ENCODE data around the gene PRDM16.

PRDM16 gene

DNA sequence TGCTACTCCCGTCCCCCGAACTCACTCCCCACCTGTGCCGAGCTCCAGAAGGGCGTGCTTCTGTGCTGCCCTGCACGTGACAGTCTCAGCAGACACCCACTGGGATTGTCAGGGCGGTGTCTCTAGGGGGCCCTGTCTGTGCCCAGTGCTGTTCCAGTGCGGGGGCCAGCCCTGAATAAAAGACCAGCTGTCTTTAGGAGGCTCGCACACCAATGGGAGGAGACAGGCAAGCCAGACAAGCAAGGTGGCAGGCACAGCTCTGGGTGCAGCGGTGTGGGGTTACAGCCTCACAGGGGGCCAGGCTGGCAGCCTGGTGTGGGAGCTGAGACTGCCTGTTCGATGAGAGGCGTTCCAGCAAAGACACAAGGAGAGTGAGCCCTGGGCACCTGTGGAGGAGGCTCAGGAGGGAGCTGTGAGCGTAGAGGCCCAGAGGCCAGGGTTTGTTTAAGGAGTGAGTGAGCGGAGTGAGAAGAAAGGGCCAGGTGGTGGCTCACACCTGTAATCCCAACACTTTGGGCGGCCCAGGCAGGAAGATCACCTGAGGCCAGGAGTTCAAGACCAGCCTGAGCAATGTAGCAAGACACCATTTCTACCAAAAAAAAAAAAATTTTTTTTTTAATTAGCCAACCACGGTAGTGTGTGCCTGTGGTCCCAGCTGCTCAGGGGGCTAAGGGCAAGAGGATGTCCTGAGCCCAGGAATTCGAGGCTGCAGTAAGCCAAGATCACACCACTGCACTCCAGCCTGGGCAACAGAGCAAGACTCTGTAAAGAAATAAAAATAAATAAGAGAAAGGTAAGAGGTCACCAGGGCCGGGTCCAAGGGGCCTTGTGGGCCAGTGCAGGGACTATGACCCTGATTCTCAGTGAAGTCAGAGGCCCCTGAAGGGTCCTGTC lies 337.2 kb downstream of the PRDM16 start:
- DNase-seq, result no peak

- DNase-seq, result no peak
Measured at GRCh38 chr1:3407021-3407420, 338.0 kb downstream of the PRDM16 start.

DNA sequence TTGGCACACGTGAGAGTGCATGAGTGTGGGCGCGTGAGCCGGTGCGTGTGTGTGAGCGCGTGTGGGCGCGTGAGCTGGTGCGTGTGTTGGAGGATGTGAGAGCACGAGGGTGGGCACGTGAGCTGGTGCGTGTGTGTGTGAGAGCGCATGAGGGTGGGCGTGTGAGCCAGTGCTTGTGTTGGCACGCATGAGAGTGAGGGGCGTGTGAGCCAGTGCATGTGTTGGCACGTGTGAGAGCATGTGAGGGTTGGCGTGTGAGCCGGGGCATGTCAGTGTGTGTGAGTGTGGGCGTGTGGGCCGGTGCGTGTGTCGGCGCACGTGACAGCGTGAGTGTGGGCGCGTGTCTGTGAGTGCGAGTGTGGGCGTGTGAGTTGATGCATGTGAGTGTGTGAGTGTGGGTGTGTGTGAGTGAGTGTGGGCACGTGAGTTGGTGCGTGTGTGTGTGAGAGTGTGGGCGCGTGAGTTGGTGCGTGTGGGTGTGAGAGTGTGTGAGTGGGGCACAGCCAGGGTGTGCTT lies 339.8 kb downstream of the PRDM16 start:
- no peak for DNase-seq

- DNase-seq, result no peak
Measured at GRCh38 chr1:3409366-3410141, 340.6 kb downstream of the PRDM16 start.

- DNase-seq, result no peak
Measured at GRCh38 chr1:3410142-3410925, 341.3 kb downstream of the PRDM16 start.

GRCh38 chr1:3411806-3412205 lies 342.8 kb downstream of the PRDM16 start:
- DNase-seq, result no peak

DNA sequence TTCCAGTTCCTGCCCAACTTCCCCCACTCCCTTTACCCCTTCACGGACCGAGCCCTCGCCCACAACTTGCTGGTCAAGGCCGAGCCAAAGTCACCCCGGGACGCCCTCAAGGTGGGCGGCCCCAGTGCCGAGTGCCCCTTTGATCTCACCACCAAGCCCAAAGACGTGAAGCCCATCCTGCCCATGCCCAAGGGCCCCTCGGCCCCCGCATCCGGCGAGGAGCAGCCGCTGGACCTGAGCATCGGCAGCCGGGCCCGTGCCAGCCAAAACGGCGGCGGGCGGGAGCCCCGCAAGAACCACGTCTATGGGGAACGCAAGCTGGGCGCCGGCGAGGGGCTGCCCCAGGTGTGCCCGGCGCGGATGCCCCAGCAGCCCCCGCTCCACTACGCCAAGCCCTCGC lies 343.4 kb downstream of the PRDM16 start:
- no peak for DNase-seq

DNA sequence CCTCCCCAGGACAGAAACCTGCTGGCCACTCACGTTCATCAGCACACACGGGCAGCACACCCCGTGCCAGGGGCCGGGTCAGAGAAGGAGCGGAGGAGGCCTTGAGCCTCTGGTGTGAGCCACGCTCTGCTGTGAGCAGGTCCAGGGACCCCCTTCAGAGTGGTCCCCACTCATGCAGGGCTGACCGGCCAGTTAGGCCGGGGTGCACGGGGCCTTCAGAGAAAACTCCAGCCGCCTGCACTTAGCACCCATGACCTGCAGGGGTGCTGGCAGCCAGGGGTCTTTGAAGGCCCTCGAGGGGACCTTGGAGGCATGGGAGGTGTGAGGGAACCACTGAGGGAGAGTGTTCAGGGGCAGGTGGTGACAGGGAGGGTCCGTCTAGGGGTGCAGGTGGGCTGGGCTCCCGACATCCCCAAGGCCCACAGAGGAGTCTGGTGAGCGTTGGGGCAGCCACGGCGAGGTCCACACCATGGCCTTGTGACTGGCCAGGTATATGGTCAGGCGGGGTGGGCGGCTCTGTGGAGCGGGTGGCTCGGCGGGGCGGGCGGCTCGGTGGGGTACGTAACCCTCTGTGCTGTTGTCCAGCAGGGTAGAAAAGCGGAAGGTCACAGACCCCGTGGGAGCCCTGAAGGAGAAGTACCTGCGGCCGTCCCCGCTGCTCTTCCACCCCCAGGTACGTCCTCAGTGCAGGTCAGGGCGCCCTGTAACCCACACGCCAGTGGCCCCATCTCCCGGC lies 345.1 kb downstream of the PRDM16 start:
- no peak for DNase-seq

- DNase-seq, result no peak
Measured at GRCh38 chr1:3415260-3416090, 346.5 kb downstream of the PRDM16 start.

- no peak for DNase-seq
Measured at GRCh38 chr1:3417082-3417739, 348.2 kb downstream of the PRDM16 start.

DNA sequence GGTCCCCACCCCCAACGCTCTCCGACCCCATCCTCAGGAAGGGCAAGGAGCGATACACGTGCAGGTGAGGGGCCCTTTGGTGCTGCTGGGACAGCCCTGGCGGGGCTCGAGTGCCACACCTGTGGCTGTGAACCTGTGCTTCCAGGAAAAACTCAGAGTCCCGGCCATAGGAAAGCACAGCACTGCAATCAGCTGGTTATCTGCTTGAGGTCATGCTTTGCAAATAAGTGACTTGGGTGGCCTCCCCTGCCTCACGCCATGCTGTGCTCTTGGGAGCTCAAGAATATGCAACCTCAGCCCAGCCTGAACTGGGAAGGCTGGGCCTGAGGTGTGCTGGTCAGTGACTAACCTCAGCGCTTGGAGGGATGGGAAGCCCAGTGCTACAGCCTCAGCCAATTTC lies 348.9 kb downstream of the PRDM16 start:
- no peak for DNase-seq

GRCh38 chr1:3418600-3418999 lies 349.6 kb downstream of the PRDM16 start:
- no peak for DNase-seq

- DNase-seq, result no peak
Measured at GRCh38 chr1:3419415-3420204, 350.6 kb downstream of the PRDM16 start.

DNA sequence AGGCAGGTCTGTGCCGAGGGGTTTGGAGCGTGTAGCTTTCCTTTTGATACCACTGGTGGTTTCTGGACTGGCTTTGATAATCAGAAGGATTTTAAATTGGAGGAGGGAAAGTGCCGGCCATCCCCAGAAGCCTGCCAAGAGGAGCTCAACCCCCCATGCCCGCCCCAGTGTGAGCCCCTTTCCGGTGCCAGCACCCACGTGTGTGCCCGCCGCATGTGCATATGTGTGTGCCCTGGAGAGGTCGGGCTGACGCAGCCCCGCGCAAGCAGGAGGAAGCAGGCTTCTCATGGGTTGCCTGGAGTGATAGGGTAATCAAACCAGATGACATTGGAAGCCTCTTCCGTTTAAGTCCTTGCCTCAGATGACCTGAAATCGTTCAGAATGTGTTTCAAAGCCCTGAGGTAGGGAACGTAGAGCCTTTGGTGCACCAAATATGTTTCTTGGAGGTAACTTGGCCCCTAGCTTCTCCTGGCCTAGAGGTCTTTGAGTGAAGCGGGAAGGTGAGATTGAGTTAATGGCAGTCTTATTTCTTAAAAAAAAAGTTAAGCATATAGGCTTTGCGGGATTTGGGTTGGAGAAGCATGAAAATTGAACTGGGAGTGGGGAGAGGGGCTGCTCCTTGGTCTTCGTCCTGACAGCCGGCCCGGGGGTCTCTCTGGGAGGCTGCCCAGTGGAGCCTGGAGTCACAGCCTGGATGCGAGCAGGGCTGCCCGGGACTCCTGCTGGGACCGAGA lies 351.4 kb downstream of the PRDM16 start:
- no peak for DNase-seq

GRCh38 chr1:3422638-3423037 lies 353.6 kb downstream of the PRDM16 start:
- no peak for DNase-seq

DNA sequence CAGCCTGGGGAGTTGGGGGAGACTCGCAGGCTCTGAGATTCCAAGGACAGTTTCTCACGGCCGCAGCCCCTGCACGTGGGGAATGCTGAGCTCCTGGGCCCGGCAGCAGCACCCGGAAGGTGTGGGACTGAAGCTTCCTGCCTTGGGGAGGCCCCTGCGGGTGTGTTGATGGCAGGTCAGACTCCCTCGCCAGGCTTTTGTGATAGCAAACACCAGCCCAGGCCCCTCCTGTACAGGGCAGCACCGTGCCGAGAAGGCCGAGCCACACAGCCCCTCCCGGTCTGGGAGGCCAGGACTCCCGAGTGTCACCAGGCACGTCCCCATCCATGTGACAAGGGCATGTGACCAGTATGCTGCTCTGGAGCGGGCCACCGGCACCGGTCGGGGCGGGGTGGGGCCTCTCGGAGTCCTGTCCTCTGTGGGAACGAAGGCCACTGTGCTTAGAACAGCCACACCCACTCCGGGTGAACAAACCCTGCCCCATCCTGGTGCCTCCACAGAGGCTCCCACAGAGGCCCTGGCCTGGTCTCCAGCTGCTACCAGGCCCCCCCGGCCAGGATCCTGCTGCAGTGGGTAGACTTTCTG lies 354.3 kb downstream of the PRDM16 start:
- DNase-seq, result no peak

DNA sequence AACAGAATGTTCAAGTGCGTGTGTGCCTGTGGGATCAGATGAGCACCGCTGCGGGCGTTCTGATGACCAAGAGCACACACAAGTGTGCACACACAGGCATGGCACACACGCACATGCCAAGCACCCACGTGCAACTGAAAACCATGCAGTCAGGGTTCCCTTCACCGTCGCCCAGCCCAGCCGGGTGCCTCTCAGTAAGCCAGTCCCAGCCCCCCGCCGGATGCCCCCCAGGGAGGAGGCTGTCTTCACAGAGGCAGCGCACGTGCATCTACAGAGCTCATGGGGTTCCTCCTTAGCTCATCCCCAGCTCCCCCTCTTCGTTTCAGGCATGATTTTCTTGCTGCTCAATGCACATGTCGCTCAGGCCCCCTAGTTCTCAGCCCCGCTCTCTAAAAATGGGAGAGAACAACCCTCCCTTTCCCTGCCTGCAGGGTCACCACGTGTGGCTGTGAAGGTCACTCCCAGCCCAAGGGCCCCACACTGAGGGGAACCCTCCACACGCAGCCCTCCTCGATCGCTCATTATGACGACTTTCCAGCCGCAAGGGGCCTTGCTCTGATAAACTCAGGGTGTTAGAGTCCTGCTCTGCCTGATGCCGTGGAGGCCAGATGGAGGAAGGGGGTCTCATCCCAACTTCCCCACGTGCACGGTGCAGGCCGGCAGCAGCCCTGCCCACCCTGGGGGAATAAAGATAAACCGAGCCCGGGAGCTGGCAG lies 355.1 kb downstream of the PRDM16 start:
- no peak for DNase-seq

Measured in CD4-positive, alpha-beta T cell treated with Interleukin-1 beta for 1 hour (primary cell).